Measurements from ENCODE around the gene ZCCHC24. TPM values are rescaled to one million over a fixed set of nuclear protein-coding genes. Genes with fewer than 3 reads are reported as not detected.

ZCCHC24 gene
- total RNA-seq, 1 donor from 2014 or later, result 1.3 TPM

DNA sequence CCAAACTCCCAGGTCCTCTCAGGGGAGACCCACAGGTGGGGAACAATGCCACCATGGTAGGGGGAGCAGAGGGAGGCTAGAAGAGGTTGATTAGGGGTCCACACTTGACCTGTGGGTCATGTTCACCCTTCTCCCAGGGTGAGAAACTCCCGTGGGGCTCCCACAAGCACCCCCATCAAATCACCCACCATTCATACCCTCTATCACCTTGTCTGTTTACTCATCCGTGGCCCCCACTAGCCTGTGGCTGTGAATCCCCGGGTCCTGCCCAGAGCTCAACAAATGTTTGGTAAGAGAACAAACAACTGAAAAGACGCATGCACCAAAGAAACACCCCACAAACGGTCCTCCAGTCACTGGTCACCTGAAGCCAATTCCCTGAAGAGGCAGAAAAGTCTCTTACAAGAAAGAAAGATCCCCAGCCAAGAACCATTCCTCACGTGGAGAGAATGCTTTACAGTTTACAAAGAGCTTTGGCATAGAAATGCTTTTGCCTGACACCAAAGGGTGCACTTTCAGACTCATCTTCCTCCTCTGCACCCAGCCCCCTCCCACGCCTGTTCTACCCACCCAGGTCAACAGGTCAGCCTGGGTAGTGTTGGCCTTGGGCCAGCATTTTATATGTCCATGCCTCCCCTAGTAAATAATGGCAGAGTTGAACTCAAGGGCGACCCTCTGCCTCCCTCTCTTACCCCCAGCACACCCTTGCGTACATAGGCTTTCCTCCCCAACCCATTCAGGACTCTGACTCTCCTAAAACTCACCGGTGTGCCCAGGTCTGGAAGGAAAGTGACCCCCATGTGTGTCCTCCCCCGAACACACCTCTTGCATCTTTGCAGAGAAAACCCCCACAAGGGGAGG is 1.9 kb downstream of the ZCCHC24 start:
- TF ChIP-seq, protein P1, sequence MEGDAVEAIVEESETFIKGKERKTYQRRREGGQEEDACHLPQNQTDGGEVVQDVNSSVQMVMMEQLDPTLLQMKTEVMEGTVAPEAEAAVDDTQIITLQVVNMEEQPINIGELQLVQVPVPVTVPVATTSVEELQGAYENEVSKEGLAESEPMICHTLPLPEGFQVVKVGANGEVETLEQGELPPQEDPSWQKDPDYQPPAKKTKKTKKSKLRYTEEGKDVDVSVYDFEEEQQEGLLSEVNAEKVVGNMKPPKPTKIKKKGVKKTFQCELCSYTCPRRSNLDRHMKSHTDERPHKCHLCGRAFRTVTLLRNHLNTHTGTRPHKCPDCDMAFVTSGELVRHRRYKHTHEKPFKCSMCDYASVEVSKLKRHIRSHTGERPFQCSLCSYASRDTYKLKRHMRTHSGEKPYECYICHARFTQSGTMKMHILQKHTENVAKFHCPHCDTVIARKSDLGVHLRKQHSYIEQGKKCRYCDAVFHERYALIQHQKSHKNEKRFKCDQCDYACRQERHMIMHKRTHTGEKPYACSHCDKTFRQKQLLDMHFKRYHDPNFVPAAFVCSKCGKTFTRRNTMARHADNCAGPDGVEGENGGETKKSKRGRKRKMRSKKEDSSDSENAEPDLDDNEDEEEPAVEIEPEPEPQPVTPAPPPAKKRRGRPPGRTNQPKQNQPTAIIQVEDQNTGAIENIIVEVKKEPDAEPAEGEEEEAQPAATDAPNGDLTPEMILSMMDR (IDR thresholded peaks at IDR 0.05), result no peak
- Mint-ChIP-seq H3K36me3 (ENCODE audit: low read depth) (no peaks in the 10 kb centered on the region), H3K27me3 (peaks cover 2% of the 10 kb centered on the region), H3K27ac (no peak overlapping the region), H3K9me3 (no peaks in the 10 kb centered on the region), H3K4me1 (peaks cover 26% of the 10 kb centered on the region), H3K4me3 (peak overlapping the region; percentile 87)
- DNase-seq (no peak), ATAC-seq (ENCODE audit: low read depth) (no peak)
- intact Hi-C loops (cut with micrococcal nuclease), result loop anchor here (2.0 to 10.0 kb wide), 4 partner anchors 195 to 1151 kb away; partner anchors contain the start of gene ZMIZ1
- ChIA-PET POLR2A (interaction anchor here (0.6 to 1.9 kb wide), 3 partner anchors 96 to 1414 kb away, joined by 3 to 10 read pairs (median 7); partner anchors contain the start of gene POLR3A), CTCF (no interaction called here)

DNA sequence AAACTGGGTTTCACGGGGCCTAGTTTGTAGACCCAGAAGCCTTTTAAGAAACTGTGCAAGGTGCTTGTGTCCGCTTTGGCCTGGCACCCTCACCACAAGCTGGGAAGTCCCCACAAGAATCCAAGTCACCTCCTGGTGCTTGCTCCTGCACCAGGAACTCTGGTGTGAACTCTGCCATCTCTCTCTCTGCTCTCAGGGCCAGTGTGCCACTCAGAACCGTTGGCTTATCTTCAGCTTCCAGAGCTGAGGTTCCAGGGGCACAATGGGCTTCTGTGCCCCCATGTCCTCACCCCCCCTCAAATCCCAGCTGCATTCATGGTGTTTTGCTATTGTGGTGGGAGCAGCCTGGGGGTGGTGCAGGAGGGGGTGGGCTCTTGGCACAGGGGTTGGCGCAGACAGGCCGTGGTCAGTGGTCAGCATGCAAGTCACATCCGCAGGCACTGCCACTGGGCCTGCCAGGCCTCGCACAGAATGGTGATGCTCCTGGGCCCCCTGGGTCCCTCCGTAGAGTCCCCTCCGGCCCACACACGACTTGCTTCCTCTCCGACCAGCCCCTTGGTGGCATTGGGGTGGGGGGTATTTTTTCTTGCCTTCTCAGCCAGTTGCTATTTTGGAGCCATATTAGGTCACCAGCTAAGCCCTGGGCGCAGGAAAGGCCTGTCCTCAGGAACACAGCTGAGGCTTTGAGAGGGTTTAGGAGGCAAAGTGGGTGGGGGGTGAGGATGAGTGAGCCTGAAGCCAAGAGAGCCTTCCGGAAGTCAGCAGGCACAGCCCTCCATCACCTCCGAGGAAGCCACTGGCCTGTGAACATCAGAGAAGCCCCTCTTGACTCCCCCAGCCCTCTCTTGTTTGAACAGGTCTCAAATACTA is 3.0 kb downstream of the ZCCHC24 start:
- DNase-seq (no peak), ATAC-seq (ENCODE audit: low read depth) (no peak)
- no peak overlapping the region for H3K4me3 Mint-ChIP-seq
- intact Hi-C loops (cut with micrococcal nuclease), result loop anchor here (5.0 to 10.0 kb wide), 2 partner anchors 495 to 1152 kb away; no protein-coding TSS in a partner anchor
- H3K9me3 Mint-ChIP-seq, result no peaks in the 10 kb centered on the region
- no peaks in the 10 kb centered on the region for H3K36me3 Mint-ChIP-seq (ENCODE audit: low read depth)
- ChIA-PET POLR2A (no interaction called here), CTCF (no interaction called here)
- H3K4me1 Mint-ChIP-seq, result peaks cover 26% of the 10 kb centered on the region
- TF ChIP-seq, protein P1 (IDR thresholded peaks at IDR 0.05), result no peak
- peaks cover 2% of the 10 kb centered on the region for H3K27me3 Mint-ChIP-seq
- no peak overlapping the region for H3K27ac Mint-ChIP-seq

DNA sequence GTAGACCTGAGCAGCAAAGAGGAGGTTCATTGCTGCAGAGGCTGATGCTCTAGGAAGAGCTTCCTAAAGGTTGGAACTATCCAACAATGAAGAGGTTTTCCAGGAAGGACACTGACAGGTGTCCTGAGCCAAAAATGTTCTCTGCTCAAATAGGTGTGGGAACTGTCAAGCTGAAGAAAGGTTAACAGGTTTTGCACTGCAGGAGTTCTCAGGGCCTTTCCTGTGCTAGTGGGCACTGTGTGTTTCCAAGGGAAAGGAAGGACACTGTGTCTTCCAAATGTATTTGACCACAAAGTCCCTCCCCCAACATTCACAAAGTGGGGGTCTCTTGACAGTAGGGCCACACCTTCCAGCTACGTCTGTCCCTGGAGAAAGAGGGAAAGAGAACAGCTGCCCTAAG is 4.0 kb downstream of the ZCCHC24 start:
- ChIA-PET POLR2A (no interaction called here), CTCF (no interaction called here)
- Mint-ChIP-seq H3K9me3 (no peaks in the 10 kb centered on the region), H3K27me3 (peaks cover 2% of the 10 kb centered on the region), H3K36me3 (ENCODE audit: low read depth) (no peaks in the 10 kb centered on the region), H3K4me1 (peaks cover 21% of the 10 kb centered on the region), H3K27ac (no peak overlapping the region), H3K4me3 (no peak overlapping the region)
- intact Hi-C loops (cut with micrococcal nuclease), result loop anchor here (5.0 to 10.0 kb wide), 2 partner anchors 496 to 1153 kb away; no protein-coding TSS in a partner anchor
- ATAC-seq (ENCODE audit: low read depth) (no peak), DNase-seq (no peak)
- TF ChIP-seq, protein P1 (IDR thresholded peaks at IDR 0.05), result no peak

DNA sequence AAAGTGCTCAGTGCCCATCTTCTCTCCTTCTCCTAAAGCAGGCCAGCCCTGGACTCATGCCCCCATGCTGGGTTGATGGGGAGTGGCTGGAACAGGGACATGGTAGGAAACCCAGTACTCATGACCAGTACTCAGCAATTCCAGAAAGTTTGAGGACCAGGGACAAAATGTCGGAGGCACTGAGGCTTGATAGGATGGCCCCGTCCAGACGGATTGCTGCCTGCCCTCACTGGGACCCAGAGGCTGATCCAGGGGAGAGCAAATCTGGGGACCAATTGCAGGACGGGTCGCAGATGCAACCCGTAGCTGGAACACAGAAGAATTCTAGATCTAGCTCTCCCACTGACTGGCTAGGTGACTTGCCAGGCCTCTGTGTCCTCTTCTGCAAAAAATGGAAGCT is 5.1 kb downstream of the ZCCHC24 start:
- H3K4me3 Mint-ChIP-seq, result no peak overlapping the region
- peaks cover 15% of the 10 kb centered on the region for H3K4me1 Mint-ChIP-seq
- intact Hi-C loops (cut with micrococcal nuclease), result loop anchor here (5.0 to 10.0 kb wide), 2 partner anchors 497 to 1155 kb away; no protein-coding TSS in a partner anchor
- no peaks in the 10 kb centered on the region for H3K9me3 Mint-ChIP-seq
- TF ChIP-seq, protein P1 (IDR thresholded peaks at IDR 0.05), result no peak
- peaks cover 2% of the 10 kb centered on the region for H3K27me3 Mint-ChIP-seq
- ChIA-PET CTCF (no interaction called here), POLR2A (no interaction called here)
- no peak overlapping the region for H3K27ac Mint-ChIP-seq
- no peak for ATAC-seq (ENCODE audit: low read depth)
- H3K36me3 Mint-ChIP-seq (ENCODE audit: low read depth), result no peaks in the 10 kb centered on the region
- no peak for DNase-seq

DNA sequence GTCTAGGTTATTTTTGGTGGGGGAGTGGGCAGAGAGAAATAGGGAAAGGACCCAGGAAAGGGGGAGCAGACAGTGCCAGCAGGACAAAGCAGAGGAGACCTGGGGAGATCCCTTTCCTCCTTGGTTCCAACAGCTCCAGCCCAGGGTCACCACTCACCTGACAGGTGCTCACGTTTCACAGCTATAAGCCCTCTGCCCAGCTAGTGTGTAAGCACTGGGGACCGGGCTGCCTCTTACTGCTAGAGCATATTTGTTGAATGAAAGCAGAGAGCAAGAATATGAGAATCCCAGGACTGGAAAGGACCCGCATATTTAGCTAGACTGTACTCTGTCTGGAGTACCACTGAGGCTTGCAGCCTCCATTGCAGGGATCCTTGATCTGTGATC is 6.7 kb downstream of the ZCCHC24 start:
- no peak for DNase-seq
- no peak overlapping the region for H3K4me3 Mint-ChIP-seq
- no peaks in the 10 kb centered on the region for H3K9me3 Mint-ChIP-seq
- no peaks in the 10 kb centered on the region for H3K36me3 Mint-ChIP-seq (ENCODE audit: low read depth)
- TF ChIP-seq, protein P1 (IDR thresholded peaks at IDR 0.05), result no peak
- H3K4me1 Mint-ChIP-seq, result peaks cover 5% of the 10 kb centered on the region
- intact Hi-C loops (cut with micrococcal nuclease), result no loop called here
- POLR2A ChIA-PET, result no interaction called here
- CTCF ChIA-PET, result no interaction called here
- no peak overlapping the region for H3K27ac Mint-ChIP-seq
- H3K27me3 Mint-ChIP-seq, result peaks cover 4% of the 10 kb centered on the region
- ATAC-seq (ENCODE audit: low read depth), result no peak
